ENCODE data around the gene CD200R1L. TPM values are rescaled to one million over a fixed set of nuclear protein-coding genes. Genes with fewer than 3 reads are reported as not detected.

CD200R1L gene
- not detected in 2 replicates for total RNA-seq

GRCh38 chr3:112846764-112847163 is at the start of gene CD200R1L:
Gene CD200R1L (minus strand): TSS chr3:112846864. CDS start chr3:112829367, 17,497 bp downstream.

Other genes starting within 250 kb of the CD200R1L start
- gene CCDC80, start 205.7 kb downstream of the CD200R1L start, total RNA-seq: 10.0 and 17.3 TPM in 2 replicates
- gene CD200R1, start 128.2 kb upstream of the CD200R1L start, total RNA-seq: not detected in 2 replicates
- 21.3 and 29.7 TPM in 2 replicates for gene GTPBP8, start 144.1 kb upstream of the CD200R1L start, total RNA-seq

All from dermis lymphatic vessel endothelial cell (primary cell).